GM23338 (cell line): ENCODE data around the gene GLE1.

Experiments used
- NANOG ChIP-seq: IDR thresholded peaks from 2 replicates; pipeline ENCODE4 v1.6.1; 2016; ENCODE audit warnings: antibody characterized with exemption, borderline replicate concordance
- TF ChIP-seq, protein P1 (sequence below), 2 experiments: fragments of 200-600 bp in 1 of 2; sonication (generic) in 1 of 2; conservative IDR thresholded peaks; 2 replicates each; pipeline versions ENCODE4 v1.5.1 to v1.6.1; 2016 to 2017; ENCODE audit warnings: antibody characterized with exemption in 2 of 2, low read depth in 2 of 2, mild to moderate bottlenecking in 2 of 2, moderate library complexity in 1 of 2

DNA sequence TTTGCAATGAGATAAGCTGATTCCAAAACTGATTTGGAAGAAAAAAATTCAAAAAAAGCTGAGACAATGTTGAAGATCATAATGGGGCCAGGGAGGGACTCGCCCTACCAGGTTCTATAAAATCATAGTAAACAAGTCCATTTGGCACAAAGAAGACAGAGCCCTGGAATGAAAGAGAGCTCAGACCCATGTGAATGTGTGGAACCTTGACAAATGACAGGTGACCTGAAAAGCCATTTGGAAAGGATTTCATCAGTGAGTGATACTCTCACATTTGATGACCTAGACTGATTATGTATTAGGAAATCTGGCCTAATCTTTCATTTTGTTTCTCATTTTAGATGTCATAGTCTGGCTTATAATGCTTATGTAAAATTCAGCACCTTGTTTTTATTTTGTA lies 74.7 kb downstream of the GLE1 start:
- TF ChIP-seq, protein P1, sequence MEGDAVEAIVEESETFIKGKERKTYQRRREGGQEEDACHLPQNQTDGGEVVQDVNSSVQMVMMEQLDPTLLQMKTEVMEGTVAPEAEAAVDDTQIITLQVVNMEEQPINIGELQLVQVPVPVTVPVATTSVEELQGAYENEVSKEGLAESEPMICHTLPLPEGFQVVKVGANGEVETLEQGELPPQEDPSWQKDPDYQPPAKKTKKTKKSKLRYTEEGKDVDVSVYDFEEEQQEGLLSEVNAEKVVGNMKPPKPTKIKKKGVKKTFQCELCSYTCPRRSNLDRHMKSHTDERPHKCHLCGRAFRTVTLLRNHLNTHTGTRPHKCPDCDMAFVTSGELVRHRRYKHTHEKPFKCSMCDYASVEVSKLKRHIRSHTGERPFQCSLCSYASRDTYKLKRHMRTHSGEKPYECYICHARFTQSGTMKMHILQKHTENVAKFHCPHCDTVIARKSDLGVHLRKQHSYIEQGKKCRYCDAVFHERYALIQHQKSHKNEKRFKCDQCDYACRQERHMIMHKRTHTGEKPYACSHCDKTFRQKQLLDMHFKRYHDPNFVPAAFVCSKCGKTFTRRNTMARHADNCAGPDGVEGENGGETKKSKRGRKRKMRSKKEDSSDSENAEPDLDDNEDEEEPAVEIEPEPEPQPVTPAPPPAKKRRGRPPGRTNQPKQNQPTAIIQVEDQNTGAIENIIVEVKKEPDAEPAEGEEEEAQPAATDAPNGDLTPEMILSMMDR (conservative IDR thresholded peaks at IDR 0.05; ENCODE audit: low read depth in 2 of 2): no peak
- no peak for TF ChIP-seq NANOG
